Spleen (tissue), 11 donors: ENCODE measurements around the gene THRA. TPM values are rescaled to one million over a fixed set of nuclear protein-coding genes. Genes with fewer than 3 reads are reported as not detected.
A peak's percentile ranks its signal among the peaks of the same experiment; 100 is the strongest.

Experiments
- DNase-seq: peaks from one replicate; pipeline ENCODE4 v3.0.0-alpha.2; 2020
- H3K27ac ChIP-seq, 8 donors: fragments of 200-600 bp; sonication (generic) in 7 of 8; 1 replicate in 4 of 8; 2 replicates in 4 of 8; pipeline versions ENCODE4 v1.5.0 to v1.8.0; 2016 to 2021; ENCODE audit warnings: inconsistent platforms in 4 of 8, mild to moderate bottlenecking in 4 of 8, moderate library complexity in 1 of 8
- H3K27me3 ChIP-seq, 7 donors: fragments of 200-600 bp; sonication (generic) in 6 of 7; replicated peaks in 1 of 7; 1 replicate in 4 of 7; 2 replicates in 3 of 7; pipeline versions ENCODE4 v1.5.0 to v1.8.0; 2016 to 2021; ENCODE audit warnings: inconsistent platforms in 3 of 7, mild to moderate bottlenecking in 1 of 7
- H3K36me3 ChIP-seq, 6 donors: fragments of 200-600 bp; sonication (generic) in 5 of 6; 1 replicate in 4 of 6; 2 replicates in 2 of 6; pipeline versions ENCODE4 v1.5.0 to v1.8.0; 2016 to 2021; ENCODE audit warnings: inconsistent platforms in 2 of 6
- H3K4me1 ChIP-seq, 6 donors: fragments of 200-600 bp; sonication (generic) in 5 of 6; 1 replicate in 3 of 6; 2 replicates in 3 of 6; pipeline versions ENCODE4 v1.5.0 to v1.8.0; 2016 to 2021; ENCODE audit warnings: inconsistent platforms in 3 of 6
- H3K4me3 ChIP-seq, 8 donors: fragments of 200-600 bp; sonication (generic) in 7 of 8; 1 replicate in 4 of 8; 2 replicates in 4 of 8; pipeline versions ENCODE4 v1.5.0 to v1.8.0; 2016 to 2021; ENCODE audit warnings: inconsistent platforms in 4 of 8, mild to moderate bottlenecking in 4 of 8, moderate library complexity in 2 of 8
- H3K9me3 ChIP-seq, 8 donors: fragments of 200-600 bp; sonication (generic) in 7 of 8; 1 replicate in 4 of 8; 2 replicates in 4 of 8; pipeline versions ENCODE4 v1.5.0 to v1.8.0; 2016 to 2021; ENCODE audit warnings: inconsistent platforms in 4 of 8
- CTCF ChIP-seq, 11 experiments: fragments of 200-600 bp in 7 of 11; fragments of 450-650 bp in 4 of 11; sonication (generic) in 4 of 11; IDR thresholded peaks in 8 of 11; conservative IDR thresholded peaks in 3 of 11; 1 replicate in 7 of 11; 2 replicates in 4 of 11; pipeline versions ENCODE4 v1.4.0 to v1.8.0; 2016 to 2021; ENCODE audit warnings: antibody characterized with exemption in 11 of 11, inconsistent platforms in 4 of 11, mild to moderate bottlenecking in 1 of 11
- POLR2A ChIP-seq, 3 donors: fragments of 450-650 bp; IDR thresholded peaks; one replicate each; pipeline ENCODE4 v1.5.1; 2017; ENCODE audit warnings: antibody characterized with exemption in 3 of 3, mild to moderate bottlenecking in 1 of 3
- POLR2AphosphoS5 ChIP-seq, 3 donors: sonication (generic); formaldehyde crosslinking; IDR thresholded peaks; one replicate each; pipeline ENCODE4 v1.5.1; 2017; ENCODE audit warnings: antibody characterized with exemption in 3 of 3
- WGBS, 5 donors: extraction: QIAGEN DNeasy Blood & Tissue Kit in 3 of 5; methylation state at CpG; one replicate each; pipeline versions ENCODE4 v1.1.5 to v1.1.7; 2013 to 2018; 5-methylcytosine and 5-hydroxymethylcytosine counted together
- intact Hi-C: fragments of 100-400 bp; cut with DNase I; formaldehyde crosslinking; loops from one replicate; pipeline ENCODE4 v1.15.0; 2023; ENCODE audit warnings: low total_unique reads
- polyA plus RNA-seq, 3 donors: library from polyadenylated mRNA; stranded (reverse); fragments of 200-250 nt; gene quantifications; one replicate each; pipeline ENCODE4 v1.2.1, GENCODE V29; 2013
- total RNA-seq, 7 donors: library from RNA; depleted of rRNA in 3 of 7; stranded (reverse); fragments of >200 nt in 3 of 7; fragmentation: NEBNext Ultra II Directional in 4 of 7; extraction: Animal tissue kit (Norgen Biotek cat#: 25700) in 4 of 7; gene quantifications; one replicate each; pipeline versions ENCODE4 v1.1.0 to v1.2.1, GENCODE V29; 2016 to 2021
- donor health status: healthy with polysubstance abuse.
- donor health status: DM: no; HTN: no; CAD: no; lungs with moderate emphysema.
- donor health status: DM: no; HTN: no; CAD: no.
- donor health status: Bipolar disorder and iron deficiency.
- donor health status: healthy.
- donor health status: DM: no; HTN: no; CAD: no.
- donor health status: DM: yes; HTN: yes; CAD: no.

The THRA gene
- total and polyA plus RNA-seq, 10 donors: 3.9 to 36.1 (median 16.9) TPM

- Histone ChIP-seq H3K9me3 (no peaks in the 10 kb centered on the region), H3K4me3 (peak overlapping the region in 2 of 8 donors; percentile 6 to 8), H3K36me3 (peaks cover 0 to 38% (median 18%) of the 10 kb centered on the region in 6 donors), H3K27me3 (peaks cover 0 to 6% (median 0%) of the 10 kb centered on the region in 7 donors), H3K27ac (peak overlapping the region in 4 of 8 donors; percentile 44 to 73 (median 60)), H3K4me1 (peaks cover 14 to 81% (median 53%) of the 10 kb centered on the region in 6 donors)
- no peak for DNase-seq
- intact Hi-C loops: no loop called here
- 68 to 89% (median 75%) methylated on average over 25 to 26 of the region's 26 CpGs for WGBS, 5 donors
- no peak for TF ChIP-seq CTCF (IDR thresholded peaks at IDR 0.05 in 8 of 11, conservative IDR thresholded peaks at IDR 0.05 in 3 of 11)
- no peak for TF ChIP-seq POLR2AphosphoS5 (IDR thresholded peaks at IDR 0.05)
- no peak for TF ChIP-seq POLR2A (IDR thresholded peaks at IDR 0.05)
Measured at GRCh38 chr17:40015998-40016985, 46.5 kb upstream of the THRA start.

GRCh38 chr17:40017422-40018080, 45.2 kb upstream of the THRA start:
- intact Hi-C loops: no loop called here
- H3K4me1 ChIP-seq: peaks cover 14 to 94% (median 63%) of the 10 kb centered on the region in 6 donors
- peaks cover 0 to 50% (median 30%) of the 10 kb centered on the region in 6 donors for H3K36me3 ChIP-seq
- no peak for TF ChIP-seq POLR2A (IDR thresholded peaks at IDR 0.05)
- TF ChIP-seq CTCF (IDR thresholded peaks at IDR 0.05 in 8 of 11, conservative IDR thresholded peaks at IDR 0.05 in 3 of 11): no peak
- TF ChIP-seq POLR2AphosphoS5 (IDR thresholded peaks at IDR 0.05): no peak
- no peaks in the 10 kb centered on the region for H3K9me3 ChIP-seq
- 57 to 68% (median 63%) methylated on average over 14 to 15 of the region's 15 CpGs for WGBS, 5 donors
- peak overlapping the region in 4 of 8 donors; percentile 10 to 73 (median 37) for H3K27ac ChIP-seq
- peaks cover 0 to 3% (median 0%) of the 10 kb centered on the region in 7 donors for H3K27me3 ChIP-seq
- H3K4me3 ChIP-seq: no peak overlapping the region
- DNase-seq: no peak

- peaks cover 13 to 100% (median 66%) of the 10 kb centered on the region in 6 donors for H3K4me1 ChIP-seq
- peak overlapping the region in 4 of 8 donors; percentile 7 to 73 (median 37) for H3K27ac ChIP-seq
- WGBS, 5 donors: 46 to 71% (median 56%) methylated on average over 13 to 15 of the region's 15 CpGs
- intact Hi-C loops: no loop called here
- no peak for DNase-seq
- H3K9me3 ChIP-seq: no peaks in the 10 kb centered on the region
- peaks cover 0 to 59% (median 38%) of the 10 kb centered on the region in 6 donors for H3K36me3 ChIP-seq
- no peaks in the 10 kb centered on the region for H3K27me3 ChIP-seq
- TF ChIP-seq POLR2AphosphoS5 (IDR thresholded peaks at IDR 0.05) (peak in 2 of 3 donors; percentile 41 to 47), CTCF (IDR thresholded peaks at IDR 0.05 in 8 of 11, conservative IDR thresholded peaks at IDR 0.05 in 3 of 11) (no peak)
- H3K4me3 ChIP-seq: no peak overlapping the region
Measured at GRCh38 chr17:40018211-40019121, 44.3 kb upstream of the THRA start.
